ENCODE measurements around the gene GALNT9. TPM values are rescaled to one million over a fixed set of nuclear protein-coding genes. Genes with fewer than 3 reads are reported as not detected.
"Not testable (repeated sequence)": the region's sequence is repeated elsewhere in the genome, so short reads cannot be mapped to it uniquely, and the experiment has no call there.

GALNT9 gene
- total RNA-seq, 1 experiment from 2014 or later, result 0.36 TPM

DNA sequence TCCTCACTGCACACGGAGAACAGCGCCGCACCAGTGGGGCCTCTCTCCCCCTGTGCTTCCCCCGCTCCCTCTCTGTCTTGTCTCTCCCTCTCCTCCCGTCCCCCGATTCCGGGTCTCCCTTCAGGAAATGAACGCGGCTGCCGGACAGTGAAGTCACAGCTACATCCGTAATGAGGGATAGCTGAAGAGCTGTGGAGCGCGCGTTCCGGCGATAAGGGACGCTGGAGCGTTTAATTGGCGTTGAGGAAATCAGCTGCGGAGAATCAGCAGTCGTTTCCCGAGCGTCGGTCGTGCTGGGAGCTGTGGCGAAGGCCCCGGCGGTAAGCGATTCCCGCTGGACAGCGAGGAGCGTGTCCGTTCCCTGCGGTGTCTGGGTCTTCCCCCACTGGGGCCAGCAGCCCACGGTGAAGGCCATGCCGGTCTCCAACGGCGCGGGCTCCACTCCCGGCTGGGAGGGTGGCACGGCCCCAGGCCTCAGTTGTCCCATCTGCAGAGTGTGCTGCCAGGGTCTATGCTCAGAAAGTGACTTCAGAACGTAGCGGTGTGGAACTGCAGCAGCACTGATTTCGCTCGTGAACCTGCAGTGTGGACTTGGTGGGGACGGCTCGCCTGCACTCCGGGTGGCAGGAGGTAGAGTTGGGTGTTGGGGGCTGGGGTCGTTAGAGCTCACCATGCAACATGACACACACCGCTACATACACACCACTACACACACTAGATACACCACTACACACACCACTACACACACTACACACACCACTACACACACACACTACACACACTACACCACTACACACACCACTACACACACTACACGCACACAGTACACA, 174.2 kb downstream of the GALNT9 start:
- no peak for DNase-seq
- H3K4me3 ChIP-seq, result no peak overlapping the region
- H3K27me3 ChIP-seq, result no peaks in the 10 kb centered on the region
- H3K27ac ChIP-seq, result no peak overlapping the region
- no peaks in the 10 kb centered on the region for H3K4me1 ChIP-seq
- H3K9me3 ChIP-seq (replicated peaks), result no peaks in the 10 kb centered on the region; the same call in 1 of the 2 replicates
- H3K36me3 ChIP-seq, result peaks cover 18% of the 10 kb centered on the region; the same call in 1 of the 2 replicates

DNA sequence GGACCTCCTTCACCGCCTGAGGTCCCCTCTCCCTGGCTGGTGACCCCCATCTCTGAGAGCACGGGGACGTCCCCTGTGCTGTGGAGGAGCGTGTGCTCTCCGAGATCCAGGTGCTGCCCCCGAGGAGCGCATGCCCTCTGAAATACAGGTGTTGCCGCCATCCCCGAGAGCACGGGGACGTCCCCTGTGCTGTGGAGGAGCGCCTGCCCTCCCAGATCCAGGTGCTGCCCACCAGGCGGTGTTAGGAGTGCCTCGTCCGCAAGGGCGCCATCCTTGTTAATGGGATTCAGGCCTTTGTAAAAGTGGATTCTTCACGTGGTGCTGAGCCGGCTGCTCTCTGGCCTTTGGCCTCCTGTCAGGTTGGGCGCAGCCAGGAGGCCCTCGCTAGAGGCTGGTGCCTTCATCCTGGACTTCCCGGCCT, 175.0 kb downstream of the GALNT9 start:
- H3K9me3 ChIP-seq (replicated peaks), result no peaks in the 10 kb centered on the region; the same call in 1 of the 2 replicates
- H3K27me3 ChIP-seq, result no peaks in the 10 kb centered on the region
- no peak for DNase-seq
- peaks cover 18% of the 10 kb centered on the region; the same call in 1 of the 2 replicates for H3K36me3 ChIP-seq
- H3K4me3 ChIP-seq, result no peak overlapping the region
- H3K4me1 ChIP-seq, result no peaks in the 10 kb centered on the region
- no peak overlapping the region for H3K27ac ChIP-seq

DNA sequence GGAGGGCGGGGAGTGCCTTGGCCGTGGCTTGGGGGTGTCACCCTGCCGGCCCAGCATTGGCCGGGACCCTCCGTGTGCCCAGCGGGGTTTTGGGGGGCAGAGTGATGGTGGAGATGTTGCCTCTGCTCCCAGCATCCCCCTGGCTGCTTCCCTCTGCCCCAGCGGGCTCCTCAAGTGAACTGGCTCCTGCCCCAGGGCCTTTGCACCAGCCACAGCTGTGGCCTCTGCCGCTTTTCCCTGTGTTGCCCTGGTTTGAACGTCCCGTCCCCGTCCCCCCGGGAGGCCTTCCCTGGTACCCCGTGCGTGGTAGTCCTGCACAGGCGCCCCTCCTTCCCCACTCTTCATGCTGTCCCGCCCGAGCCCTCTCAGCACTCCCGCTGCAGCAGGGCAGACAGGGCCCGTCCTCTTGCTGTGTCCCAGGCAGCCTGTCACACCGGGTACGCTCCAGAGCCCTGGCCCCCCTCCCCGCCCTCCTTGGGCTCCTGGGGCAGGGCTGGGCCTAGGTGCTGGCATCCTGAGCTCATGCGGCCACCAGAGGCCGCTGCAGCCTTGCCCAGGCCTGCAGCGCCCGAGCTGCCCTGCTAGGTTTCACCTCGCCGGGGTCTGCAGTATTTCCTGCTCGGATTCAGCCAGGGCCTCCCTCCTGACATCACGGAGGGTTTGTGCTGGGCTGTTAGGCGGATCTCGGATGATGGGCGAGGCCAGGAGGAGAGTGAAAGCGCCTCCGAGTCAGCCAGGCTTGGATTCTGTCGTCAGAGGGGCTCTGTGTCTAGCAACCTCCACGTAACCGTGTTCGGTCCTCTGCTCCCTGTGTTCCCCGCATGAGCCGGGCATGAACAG, 175.7 kb downstream of the GALNT9 start:
- DNase-seq, result peak; percentile 45 to 65

DNA sequence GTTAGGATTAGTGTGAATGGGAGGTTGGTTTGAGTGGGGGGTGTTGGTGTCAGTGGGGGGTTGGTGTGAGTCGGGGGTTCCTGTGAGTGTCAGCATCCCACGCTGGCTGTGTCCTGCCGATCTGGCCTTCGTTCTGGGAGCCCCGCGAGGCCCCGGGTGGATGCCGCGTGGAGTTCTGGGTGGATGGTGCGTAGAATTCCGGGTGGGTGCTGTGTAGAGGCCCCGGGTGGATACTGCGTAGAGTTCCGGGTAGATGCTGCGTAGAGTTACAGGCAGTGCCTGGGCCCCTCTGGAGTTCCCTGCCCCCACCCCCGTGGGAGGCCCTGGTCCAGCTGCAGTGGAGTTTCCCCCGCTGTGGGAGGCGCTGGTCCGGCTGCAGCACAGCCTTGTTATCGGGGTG, 176.4 kb downstream of the GALNT9 start:
- Histone ChIP-seq H3K4me3 (no peak overlapping the region), H3K27me3 (no peaks in the 10 kb centered on the region), H3K27ac (no peak overlapping the region), H3K4me1 (no peaks in the 10 kb centered on the region), H3K9me3 (replicated peaks) (no peaks in the 10 kb centered on the region; the same call in 1 of the 2 replicates), H3K36me3 (peaks cover 18% of the 10 kb centered on the region; the same call in 1 of the 2 replicates)
- DNase-seq, result no peak

More for the DNA sequence above, 175.7 kb downstream of the GALNT9 start:
- Histone ChIP-seq H3K9me3 (replicated peaks) (no peaks in the 10 kb centered on the region; the same call in 1 of the 2 replicates), H3K4me3 (no peak overlapping the region), H3K27ac (no peak overlapping the region), H3K4me1 (no peaks in the 10 kb centered on the region), H3K27me3 (no peaks in the 10 kb centered on the region), H3K36me3 (peaks cover 18% of the 10 kb centered on the region; the same call in 1 of the 2 replicates)

DNA sequence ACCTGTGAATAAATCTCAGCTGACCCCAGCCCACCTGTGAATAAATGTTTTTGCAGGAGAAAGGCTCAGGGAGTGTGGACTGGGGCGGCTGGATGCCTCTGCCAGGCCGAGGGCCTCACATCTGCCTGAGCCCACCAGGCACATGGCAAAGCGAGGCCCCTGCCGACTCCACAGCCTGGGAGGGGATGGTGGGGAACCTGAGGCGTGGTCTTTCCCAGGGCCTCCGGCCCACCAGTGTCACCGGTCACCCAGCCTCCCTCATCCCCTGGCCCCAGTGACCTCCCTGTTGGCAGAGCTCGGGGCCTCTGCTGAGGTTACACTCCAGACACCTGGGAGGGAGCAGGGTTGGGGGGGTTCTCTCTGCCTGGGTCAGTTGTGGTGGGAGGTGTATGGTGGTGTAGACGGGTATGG, 177.0 kb downstream of the GALNT9 start:
- Histone ChIP-seq H3K36me3 (peaks cover 14% of the 10 kb centered on the region; the same call in 1 of the 2 replicates), H3K27me3 (no peaks in the 10 kb centered on the region), H3K27ac (no peak overlapping the region), H3K9me3 (replicated peaks) (no peaks in the 10 kb centered on the region), H3K4me3 (no peak overlapping the region), H3K4me1 (no peaks in the 10 kb centered on the region)
- no peak for DNase-seq

DNA sequence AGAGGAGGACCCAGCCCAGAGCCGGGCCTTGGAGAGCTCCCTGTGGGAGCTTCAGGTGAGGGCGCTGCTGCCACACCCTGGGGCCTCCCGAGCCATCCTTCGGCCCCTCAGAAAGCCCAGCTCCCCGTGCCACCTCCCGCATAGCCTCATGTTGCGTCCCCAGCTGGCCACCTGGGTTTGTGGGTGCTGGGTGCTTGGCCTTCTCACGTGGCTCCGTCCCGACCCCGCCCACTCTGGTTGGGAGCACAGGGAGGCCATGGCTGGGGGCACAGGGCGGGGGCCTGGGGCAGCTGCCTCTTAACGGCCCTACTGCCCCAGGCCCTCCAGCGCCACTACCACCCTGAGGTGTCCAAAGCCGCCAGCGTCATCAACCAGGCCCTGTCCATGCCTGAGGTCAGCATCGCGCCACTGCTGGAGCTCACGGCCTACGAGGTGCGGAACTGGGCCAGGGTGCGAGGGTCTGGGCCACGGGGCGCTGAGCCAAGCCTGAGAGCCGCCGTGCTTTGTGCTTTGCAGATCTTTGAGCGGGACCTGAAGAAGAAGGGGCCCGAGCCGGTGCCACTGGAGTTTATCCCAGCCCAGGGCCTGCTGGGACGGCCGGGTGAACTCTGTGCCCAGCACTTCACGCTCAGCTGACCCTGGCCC, 177.5 kb downstream of the GALNT9 start:
- H3K27me3 ChIP-seq, result no peaks in the 10 kb centered on the region
- H3K27ac ChIP-seq, result no peak overlapping the region
- DNase-seq, result no peak
- no peaks in the 10 kb centered on the region for H3K9me3 ChIP-seq (replicated peaks)
- H3K4me3 ChIP-seq, result no peak overlapping the region
- H3K36me3 ChIP-seq, result peaks cover 14% of the 10 kb centered on the region; the same call in 1 of the 2 replicates
- no peaks in the 10 kb centered on the region for H3K4me1 ChIP-seq

DNA sequence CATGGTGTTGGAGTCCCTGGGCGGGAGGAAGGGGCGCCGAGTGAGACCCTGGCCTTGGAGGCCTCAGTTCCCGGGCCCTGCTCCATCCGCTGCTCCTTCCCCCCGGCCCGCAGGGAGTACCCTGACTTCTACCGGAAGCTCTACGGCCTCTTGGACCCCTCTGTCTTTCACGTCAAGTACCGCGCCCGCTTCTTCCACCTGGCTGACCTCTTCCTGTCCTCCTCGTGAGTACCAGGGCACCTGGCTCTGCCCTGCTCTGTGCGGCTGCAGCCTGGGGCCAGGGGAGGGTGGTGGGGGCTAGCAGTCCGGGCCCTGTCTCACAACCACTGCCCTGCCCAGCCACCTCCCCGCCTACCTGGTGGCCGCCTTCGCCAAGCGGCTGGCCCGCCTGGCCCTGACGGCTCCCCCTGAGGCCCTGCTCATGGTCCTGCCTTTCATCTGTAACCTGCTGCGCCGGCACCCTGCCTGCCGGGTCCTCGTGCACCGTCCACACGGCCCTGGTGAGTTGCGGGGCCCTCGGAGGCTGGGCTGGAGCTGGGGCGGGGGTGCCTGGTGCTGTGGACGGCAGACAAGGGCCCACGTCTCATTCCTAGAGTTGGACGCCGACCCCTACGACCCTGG, 178.1 kb downstream of the GALNT9 start:
- Histone ChIP-seq H3K27me3 (no peaks in the 10 kb centered on the region), H3K36me3 (peaks cover 14% of the 10 kb centered on the region; the same call in 1 of the 2 replicates)

DNA sequence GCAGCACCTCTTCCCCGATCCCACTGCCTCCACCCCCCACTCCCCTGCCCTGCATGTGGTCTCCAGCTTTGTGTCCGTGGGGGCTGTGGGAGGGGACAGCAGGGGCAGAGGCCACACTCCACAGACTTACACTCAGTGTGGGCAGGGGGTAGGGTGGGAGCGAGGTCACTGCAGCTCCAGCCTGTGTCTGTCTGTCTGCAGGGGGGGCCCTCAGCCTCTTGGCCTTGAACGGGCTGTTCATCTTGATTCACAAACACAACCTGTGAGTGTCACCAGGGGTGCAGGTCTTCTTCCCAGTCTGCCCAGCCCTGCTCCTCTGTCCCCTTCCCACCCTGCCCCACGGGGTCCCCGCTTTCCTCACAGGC, 178.6 kb downstream of the GALNT9 start:
- Histone ChIP-seq H3K36me3 (peaks cover 15% of the 10 kb centered on the region; the same call in 1 of the 2 replicates), H3K27ac (no peak overlapping the region), H3K4me1 (no peaks in the 10 kb centered on the region), H3K27me3 (no peaks in the 10 kb centered on the region), H3K4me3 (no peak overlapping the region), H3K9me3 (replicated peaks) (no peaks in the 10 kb centered on the region)
- DNase-seq, result no peak

More for the DNA sequence above, 178.1 kb downstream of the GALNT9 start:
- DNase-seq, result no peak
- Histone ChIP-seq H3K27ac (no peak overlapping the region), H3K4me1 (no peaks in the 10 kb centered on the region), H3K9me3 (replicated peaks) (no peaks in the 10 kb centered on the region), H3K4me3 (no peak overlapping the region)

DNA sequence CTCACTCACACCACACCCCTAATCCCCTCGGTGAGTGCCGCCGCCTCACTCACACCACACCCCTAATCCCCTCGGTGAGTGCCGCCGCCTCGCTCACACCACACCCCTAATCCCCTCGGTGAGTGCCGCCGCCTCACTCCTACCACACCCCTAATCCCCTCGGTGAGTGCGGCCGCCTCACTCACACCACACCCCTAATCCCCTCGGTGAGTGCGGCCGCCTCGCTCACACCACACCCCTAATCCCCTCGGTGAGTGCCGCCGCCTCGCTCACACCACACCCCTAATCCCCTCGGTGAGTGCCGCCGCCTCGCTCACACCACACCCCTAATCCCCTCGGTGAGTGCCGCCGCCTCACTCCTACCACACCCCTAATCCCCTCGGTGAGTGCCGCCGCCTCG, 179.9 kb downstream of the GALNT9 start:
- not testable (repeated sequence) for H3K4me1 ChIP-seq; H3K27me3 ChIP-seq; DNase-seq; H3K27ac ChIP-seq; H3K9me3 ChIP-seq (replicated peaks); H3K4me3 ChIP-seq
- H3K36me3 ChIP-seq, result peaks cover 16% of the 10 kb centered on the region; the same call in 1 of the 2 replicates

DNA sequence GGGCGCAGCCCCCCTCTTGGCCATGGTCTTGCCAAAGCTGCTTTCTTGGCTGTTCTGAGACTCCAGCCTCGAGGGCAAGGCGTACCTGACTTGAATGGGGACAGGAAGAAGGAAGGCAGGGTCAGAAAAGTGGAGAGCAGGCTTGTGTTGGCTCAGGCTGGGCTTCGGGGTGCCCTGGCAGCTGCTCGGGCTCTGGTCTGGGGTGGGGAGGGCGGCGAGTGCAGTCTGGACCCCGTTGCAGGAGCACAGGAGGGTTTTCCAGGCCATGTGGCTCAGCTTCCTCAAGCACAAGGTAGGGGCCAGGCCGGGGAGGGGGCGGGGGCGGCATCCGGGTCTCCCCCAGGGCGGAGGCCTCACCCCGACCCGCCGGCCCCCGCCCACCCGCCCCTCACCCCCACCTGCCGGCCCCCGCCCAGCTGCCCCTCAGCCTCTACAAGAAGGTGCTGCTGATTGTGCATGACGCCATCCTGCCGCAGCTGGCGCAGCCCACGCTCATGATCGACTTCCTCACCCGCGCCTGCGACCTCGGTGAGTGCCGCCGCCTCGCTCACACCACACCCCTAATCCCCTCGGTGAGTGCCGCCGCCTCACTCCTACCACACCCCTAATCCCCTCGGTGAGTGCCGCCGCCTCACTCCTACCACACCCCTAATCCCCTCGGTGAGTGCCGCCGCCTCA, 180.9 kb downstream of the GALNT9 start:
- H3K4me1 ChIP-seq, result no peaks in the 10 kb centered on the region
- H3K36me3 ChIP-seq, result peaks cover 16% of the 10 kb centered on the region; the same call in 1 of the 2 replicates
- no peak overlapping the region for H3K27ac ChIP-seq
- no peak overlapping the region for H3K4me3 ChIP-seq
- H3K9me3 ChIP-seq (replicated peaks), result no peaks in the 10 kb centered on the region
- H3K27me3 ChIP-seq, result no peaks in the 10 kb centered on the region
- no peak for DNase-seq

DNA sequence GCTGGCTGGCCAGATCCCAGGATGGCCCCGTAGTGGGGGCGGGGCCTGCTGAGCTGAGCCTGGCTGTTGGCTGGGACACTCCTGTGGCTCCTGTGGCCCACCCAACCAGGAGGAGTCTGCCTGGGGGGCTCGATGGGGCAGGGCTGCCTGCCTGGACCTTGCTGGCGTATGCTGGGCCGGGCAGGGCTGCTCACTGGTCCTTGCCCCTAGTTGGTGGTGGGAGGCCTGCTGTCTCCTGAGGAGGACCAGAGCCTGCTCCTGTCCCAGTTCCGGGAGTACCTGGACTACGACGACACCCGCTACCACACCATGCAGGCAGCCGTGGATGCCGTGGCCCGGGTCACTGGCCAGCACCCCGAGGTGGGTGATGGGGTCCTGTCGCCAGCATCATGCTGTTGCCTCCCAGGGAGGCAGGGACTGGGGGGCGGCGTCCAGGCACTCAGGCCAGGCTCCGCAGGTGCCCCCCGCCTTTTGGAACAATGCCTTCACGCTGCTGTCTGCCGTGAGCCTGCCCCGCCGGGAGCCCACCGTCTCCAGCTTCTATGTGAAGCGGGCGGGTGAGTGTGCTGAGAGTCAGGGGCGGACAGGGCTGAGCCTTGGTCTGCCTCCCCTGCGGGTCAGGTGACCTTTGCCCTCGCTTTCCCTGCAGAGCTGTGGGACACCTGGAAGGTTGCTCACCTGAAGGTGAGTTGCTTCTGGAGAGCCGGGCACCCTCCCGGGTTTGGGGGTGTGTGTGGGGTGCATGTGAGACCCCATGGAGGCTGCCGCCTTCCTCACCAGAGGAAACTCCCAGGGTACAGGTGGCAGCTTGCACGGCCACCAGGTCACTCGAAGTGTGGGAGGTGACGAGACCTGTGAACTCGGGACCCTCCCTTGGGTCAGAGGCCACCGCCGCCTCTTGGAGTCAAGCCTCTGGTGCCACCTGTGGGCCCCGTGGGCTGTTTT, 181.7 kb downstream of the GALNT9 start:
- no peaks in the 10 kb centered on the region for H3K27me3 ChIP-seq
- H3K4me1 ChIP-seq, result no peaks in the 10 kb centered on the region
- no peaks in the 10 kb centered on the region for H3K9me3 ChIP-seq (replicated peaks)
- H3K36me3 ChIP-seq, result peaks cover 16% of the 10 kb centered on the region; the same call in 1 of the 2 replicates
- H3K4me3 ChIP-seq, result no peak overlapping the region
- no peak overlapping the region for H3K27ac ChIP-seq
- DNase-seq, result no peak

DNA sequence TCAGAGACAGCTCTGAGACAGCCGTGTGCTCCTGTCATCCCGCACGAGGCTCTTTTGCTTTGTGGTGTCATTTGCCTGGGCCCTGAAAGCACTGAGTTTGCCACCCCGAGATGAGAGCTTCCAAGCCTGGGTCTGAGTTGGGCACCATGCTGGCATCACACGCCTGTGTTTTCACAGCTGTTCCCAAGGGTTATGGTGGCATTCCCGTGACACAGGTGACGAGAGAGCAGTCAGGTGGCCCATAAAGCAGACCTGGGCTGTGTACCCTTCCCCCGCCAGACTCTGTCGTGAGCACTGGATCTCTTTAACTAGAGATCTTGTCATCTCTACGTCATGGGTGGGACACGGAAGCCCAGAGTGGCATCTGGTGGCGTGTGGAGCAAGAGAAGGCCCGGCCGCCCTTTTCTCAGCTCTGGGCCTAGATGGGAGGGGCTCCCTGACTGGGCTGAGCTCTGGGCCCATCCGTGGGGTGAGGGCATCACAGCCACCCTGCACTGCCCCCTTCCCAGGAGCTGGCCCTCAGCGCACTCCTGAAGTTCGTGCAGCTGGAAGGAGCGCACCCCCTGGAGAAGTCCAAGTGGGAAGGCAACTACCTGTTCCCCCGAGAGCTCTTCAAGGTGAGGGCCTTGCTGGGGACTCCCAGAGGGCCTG, 182.5 kb downstream of the GALNT9 start:
- Histone ChIP-seq H3K4me3 (no peak overlapping the region), H3K27me3 (no peaks in the 10 kb centered on the region), H3K9me3 (replicated peaks) (no peaks in the 10 kb centered on the region), H3K27ac (no peak overlapping the region), H3K4me1 (no peaks in the 10 kb centered on the region), H3K36me3 (peaks cover 15% of the 10 kb centered on the region; the same call in 1 of the 2 replicates)
- DNase-seq, result no peak
